Kidney tubule cell (primary cell): ENCODE results near the gene TRPC1.
"Not testable (repeated sequence)": the region's sequence is repeated elsewhere in the genome, so short reads cannot be mapped to it uniquely, and the experiment has no call there.

Experiments
- DNase-seq: peaks from one replicate; pipeline ENCODE4 v3.0.0-alpha.2; 2018; ENCODE audit warnings: low spot score

Gene TRPC1

DNA sequence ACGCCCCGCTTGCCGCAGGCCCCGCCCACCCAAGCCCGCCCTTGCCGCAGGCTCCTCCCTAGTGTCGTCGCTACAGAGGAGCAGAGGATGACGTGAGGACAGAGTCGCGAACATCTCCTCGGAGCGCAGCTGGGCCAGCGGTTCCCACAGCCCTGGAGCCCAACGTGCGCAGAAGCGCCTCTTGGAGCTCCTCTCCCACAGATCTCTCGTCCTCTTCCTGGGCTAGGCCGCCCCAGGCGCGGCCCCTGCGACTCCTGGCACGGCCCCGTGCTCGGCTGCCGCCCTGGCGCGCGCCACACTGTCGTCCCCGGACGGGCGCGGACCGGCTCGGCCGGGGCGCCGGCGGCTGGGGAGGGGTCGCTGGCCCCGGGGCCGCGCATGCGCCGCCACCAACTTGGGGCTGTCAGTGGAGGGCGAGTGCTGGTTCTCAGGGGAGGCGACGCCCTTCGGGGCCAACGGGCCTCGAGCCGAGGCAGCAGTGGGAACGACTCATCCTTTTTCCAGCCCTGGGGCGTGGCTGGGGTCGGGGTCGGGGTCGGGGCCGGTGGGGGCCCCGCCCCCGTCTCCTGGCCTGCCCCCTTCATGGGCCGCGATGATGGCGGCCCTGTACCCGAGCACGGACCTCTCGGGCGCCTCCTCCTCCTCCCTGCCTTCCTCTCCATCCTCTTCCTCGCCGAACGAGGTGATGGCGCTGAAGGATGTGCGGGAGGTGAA is at the start of gene TRPC1:
Gene TRPC1, plus strand, starts transcription at position 67 of the 714 bp plus-strand sequence. Its CDS starts 526 bp downstream, at position 593.
- DNase-seq = peak; percentile 88

DNA sequence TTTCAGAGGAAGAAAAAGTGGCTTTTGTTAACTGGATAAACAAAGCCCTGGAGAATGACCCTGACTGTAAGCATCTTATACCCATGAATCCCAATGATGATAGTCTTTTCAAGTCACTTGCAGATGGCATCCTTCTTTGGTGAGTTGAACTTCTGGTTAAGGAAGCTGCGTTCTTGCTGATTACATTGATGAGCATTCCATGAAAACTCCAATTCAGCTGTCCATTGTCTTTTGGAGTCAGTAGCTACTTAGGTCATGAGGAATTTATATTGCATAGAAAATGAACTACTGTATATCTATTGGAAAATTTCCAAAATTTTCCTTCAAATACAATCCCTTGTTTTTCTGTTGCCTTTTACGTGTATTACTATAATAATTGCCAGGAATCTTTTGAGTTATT is 47.7 kb upstream of the TRPC1 start:
- no peak for DNase-seq

DNA sequence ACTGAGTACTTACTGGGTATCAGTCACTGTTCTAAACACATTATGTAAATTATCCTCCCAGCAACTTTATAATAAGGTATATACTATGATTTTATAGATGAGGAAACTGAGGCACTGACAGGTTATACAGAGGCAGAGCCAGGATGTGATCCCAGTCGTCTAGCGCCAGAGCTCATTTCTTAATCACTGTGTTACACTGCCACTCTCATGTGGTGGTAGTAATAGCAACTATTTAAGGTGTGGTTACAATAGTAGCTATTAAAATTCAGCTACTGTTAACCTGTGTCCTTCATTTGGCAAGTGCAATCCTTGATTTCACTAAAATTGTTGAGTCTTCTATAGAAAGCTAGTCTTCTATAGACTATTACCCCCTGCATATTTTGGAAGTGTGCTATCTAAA is 43.1 kb upstream of the TRPC1 start:
- peak; percentile 23 for DNase-seq

DNA sequence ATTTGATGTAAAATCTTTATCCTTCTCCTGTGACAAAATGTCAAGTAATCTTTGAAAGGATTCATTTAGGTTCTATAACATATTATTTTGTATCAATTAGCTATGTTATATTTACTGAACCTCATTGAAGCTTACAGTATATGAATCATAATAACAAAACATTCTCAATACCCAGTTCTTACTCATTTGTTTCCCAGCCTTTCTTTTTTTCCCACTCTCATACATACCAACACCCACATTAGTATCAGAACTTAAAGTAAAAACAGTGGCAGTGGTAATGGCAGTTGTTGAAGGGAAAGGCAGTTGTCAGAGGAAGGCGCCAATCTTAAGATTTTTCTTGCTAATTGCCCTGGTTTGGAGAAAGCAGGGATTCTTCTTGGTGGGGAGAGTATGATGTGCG is 33.2 kb upstream of the TRPC1 start:
- DNase-seq = no peak

DNA sequence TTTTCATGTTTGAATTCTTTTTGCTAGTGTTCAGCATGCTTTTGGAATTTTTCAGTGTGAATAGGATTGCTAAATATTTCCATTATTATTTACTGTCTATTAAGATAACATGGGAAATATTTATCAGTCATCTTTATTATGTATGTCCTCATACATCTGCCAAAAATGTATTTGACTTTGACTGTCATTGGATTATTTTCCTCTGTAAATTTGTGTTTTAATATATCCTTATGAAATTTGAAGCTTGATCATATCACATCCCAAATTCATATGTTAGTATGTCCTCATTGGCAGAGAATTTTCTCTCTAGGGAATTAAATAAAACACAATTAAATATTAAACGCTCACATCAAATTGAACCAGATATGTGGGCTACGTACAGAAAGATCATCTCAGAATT is 32.3 kb upstream of the TRPC1 start:
- DNase-seq = no peak

DNA sequence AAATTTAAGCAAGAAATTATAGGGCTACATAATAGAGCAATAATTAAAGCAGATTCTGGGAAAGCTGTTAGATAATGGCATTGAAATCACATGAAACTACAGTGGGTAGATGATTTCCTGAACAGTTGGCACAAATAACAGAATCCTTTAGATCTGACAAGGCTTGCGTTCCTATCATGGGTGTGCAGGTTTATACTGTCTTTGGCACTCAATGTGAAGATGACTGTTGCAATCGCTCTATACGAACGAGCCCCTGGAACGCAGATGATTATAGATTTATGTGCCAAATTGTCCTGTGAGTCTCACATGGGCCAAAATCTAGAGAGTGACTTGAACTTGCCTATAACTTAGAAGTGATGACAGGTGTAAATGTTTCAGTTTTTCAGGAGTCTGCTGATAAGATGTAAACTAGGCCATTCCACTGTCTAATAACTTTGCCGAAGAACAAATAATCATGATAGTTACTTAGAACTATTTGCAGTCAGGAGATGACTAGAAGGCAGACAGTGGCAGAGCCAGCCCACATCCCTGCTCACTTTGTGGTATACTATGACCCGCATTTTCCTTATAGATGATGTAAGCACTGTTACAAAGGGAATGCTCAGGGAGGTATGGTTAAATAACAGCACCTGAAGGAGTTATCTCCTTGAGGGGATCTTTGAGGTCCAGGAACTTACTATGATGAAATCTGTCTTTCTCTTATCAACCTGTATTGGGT is 30.5 kb upstream of the TRPC1 start:
- DNase-seq = no peak

DNA sequence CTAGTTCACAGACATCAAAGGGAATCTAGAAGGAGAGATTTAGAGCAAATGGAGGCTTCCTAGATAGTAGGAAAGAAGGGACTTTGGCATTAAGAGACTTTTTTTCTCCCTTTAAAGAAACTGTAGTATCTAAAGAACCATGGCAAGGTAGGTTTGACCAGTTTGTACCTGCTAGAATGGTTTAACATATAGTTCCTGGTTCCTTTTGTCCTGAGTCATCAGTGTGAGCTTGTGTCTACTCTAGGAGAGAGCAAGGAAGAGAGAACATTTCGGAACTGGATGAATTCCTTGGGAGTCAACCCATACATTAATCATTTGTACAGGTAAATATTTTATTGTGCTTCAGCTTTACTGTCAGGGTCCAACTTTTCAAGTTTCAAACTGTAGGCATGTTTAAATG is 29.6 kb upstream of the TRPC1 start:
- DNase-seq = peak; percentile 25

DNA sequence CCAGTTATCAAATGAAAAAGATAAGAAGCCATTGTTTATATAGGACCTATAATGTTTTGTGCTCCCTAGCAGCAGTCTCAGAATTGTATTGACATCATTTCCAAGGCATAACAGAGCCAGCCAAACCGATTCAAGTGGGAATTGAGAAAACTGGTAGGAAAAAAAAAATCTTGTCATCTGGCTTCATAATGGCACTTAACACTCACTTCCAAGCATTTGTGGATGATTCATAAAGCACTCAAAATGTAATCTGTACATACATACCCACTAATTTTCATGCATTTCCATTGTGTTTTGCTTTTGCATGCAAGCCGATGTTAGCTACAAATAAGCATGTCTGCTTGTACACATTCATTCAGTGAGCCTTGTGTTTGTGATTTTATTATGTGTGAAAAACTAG is 18.6 kb upstream of the TRPC1 start:
- DNase-seq = no peak

DNA sequence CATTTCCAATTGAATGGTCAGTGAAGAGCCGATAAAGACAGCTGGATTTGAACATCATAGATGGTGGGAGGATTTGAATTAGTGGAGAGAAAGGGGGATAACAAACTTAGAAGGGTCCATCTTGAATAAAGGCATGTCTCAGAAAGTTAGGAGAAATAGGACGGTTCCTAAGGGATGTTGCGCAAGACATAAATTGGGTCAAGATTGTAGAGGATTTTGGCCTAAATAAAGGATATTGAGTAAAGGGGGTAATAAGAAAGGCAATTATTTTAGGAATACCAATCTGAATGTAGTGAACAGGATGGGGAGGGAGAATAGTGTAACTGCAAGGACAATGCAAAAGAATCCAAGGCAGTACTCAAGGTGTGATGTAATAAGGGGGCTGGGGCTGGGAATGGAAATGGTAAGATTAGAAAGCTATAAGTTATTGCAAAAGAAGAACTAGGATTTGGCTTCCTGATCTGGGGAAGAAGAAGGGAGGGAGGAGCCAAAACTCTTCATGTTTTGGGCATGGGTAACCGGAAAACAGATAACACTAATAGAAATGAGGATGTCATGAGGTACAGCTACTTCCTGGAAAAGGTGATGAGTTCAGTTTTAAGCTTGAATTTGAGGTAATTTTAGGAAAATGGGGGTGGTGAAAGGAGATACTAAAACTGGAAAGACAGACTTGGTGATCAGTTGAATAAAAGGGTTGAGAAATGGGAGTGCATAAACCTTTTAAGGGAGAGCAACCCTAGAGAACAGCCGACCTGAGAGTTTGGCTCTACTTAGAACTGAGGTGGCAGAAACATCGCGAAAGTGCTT is 17.3 kb upstream of the TRPC1 start:
- no peak for DNase-seq

DNA sequence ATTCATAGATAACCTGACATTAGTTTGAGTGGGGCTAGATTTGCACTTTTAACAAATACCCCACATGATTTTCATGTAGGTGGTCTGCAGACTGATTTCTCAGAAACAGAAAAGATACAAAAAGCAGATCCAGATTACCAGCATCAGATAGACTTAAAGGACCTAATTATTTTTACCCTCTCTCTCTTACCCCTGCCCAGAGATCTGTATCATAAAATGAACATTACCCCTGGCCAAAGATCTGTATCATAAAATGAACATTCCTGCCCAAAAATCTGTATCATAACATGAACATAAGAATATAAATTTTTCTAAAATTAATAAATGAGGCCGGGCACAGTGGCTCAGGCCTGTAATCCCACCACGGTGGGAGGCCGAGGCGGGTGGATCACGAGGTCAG is 14.6 kb upstream of the TRPC1 start:
- no peak for DNase-seq

DNA sequence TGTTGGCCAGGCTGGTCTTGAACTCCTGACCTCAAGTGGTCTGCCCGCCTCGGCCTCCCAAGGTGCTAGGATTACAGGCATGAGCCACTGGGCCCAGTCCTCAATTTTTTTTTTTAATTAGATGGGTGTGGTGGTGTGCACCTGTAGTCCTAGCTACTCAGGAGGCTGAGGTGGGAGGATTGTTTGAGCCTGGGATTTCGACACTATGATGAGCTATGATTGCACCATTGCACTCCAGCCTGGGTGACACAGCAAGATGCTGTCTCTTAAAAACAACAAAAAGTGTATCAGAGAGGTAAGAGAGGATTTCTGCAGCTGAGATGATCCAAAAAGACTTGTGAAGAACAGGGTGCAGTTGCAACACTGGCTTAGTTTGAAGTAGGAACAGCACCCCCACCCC is 9.0 kb upstream of the TRPC1 start:
- DNase-seq = not testable (repeated sequence)

DNA sequence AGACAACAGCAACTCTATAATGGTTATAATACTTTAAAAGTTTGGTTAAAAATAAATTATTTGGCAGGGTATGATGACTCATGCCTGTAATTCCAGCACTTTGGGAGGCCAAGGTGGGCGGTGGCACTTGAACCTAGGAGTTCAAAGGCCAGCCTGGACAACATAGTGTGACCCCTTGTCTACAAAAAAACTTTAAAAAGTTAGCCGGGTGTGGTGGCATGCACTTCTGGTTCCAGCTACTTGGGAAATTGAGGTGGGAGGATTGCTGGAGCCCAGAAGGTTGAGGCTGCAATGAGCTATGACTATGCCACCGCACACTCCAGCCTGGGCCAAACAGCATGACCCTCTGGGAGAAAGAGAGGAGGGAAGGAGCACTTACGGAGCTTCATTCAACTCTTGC is 7.7 kb upstream of the TRPC1 start:
- DNase-seq = no peak

DNA sequence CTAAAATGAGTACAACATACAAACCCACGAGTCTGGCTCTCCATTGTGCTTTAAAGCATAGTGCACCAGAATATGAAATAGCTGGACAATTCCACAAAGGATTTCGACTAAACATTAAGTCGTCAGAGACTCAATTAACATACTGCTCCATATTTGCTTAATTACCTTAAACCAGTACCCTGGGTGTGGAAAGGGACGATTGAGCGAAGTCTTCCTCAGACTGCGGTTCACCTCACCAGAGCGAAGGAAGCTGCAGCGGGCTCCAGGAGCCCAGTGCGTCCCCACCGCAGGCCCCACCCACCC is 218 bp upstream of the TRPC1 start:
- DNase-seq = no peak

DNA sequence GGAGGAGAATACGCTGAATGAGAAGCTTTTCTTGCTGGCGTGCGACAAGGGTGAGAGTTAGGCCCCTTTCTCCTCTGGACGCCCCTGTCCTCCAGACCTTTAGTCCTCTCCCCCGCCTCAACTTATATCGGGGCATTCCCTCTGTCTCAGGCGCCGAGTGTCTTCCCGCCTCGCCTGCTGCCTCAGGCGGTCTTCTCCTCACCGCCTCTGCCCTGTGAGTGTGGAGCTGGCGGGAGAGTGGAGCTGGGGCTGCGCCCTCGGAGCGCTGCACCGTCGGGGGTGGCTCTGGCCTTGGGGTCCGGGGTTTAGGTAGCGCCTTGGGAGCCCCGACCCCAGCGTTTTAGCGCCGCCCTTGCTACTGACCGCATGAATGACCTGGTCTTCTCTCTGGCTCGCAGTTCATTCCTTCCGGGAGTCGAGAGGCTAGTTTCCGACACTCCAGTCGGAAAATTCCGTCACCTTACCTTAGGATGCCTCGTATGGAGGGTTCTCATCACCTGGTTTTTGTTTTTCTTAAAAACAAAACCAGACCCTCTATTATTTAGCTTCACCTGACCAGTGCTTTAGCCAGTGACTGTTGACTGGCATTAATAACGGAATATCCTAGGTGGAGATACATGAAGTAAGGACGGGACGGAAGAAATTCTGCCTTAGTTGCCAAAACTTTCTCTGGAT is 985 bp downstream of the TRPC1 start:
- peak; percentile 68 for DNase-seq

DNA sequence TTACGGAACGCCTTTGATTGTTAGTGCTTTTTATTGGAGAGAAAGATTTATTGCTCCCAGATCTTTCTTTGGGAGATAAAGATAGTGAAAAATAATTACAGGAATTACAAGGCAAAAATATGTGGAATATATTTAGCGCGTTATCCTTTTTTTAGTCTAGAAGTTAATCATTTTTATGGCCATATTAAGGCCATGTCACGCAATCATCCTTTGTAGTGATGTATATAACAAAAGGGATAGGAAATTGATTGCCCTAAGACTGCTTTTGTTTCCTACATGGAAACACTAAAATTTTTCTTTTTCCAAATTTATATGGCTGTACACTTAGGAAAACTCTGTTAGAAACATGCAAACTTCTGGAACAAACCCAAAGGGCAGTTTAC is 1.5 kb downstream of the TRPC1 start:
- no peak for DNase-seq

DNA sequence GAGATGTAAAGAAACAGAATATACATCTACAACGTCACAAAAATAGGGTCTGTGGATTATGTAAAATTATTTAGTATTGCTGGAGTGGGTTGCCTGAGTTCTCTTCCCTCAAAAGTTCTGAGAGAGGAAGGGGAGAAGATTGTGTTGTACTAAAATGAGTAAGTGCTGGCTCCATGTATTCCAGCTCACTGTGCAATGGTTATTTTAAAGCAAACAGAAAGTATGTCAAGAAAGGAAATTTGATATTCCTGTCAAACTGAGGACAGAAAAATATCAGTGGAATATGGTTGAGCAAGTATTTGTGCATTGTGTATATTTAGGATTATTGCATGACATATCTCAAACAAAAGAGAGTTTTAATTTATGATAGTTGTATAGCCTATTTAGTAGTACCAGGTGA is 2.2 kb downstream of the TRPC1 start:
- DNase-seq = no peak

DNA sequence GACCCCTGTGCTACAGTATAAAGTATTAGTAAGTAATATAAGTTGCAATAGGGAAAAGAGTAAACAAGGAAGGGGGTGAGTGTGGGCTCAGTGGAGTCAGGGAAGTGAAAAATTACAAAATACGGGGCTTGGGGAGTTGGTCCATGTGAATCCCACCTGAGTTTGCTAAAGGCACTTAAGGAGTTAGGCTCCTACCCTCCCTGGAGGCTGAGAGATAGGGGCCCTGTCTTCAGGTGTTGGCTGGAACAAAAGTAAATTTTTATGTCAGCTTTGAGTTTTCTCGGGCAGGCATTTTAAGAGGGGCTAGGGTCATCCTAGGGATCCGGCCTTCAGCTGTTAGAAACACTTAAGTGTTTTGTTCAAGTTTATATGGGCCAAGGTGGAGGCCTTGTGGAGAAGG is 8.2 kb downstream of the TRPC1 start:
- no peak for DNase-seq

DNA sequence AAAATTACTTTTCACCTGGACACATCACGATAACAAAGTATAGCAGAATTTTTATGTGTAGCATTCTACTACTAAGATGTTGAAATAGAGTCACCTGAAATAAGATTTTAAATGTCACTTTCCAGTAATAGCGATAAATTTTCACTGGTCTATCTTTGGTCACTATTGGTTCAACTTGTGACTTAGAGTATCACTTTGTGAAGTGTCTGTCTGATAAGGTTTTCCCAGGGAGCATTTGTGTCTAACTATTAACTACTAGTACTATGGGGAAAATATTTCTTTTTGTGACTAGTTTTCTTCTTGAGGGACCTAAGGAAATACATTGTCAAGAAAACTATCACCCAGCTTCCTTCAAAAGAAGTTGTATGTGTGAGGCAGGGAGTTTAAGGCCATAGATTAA is 11.0 kb downstream of the TRPC1 start:
- no peak for DNase-seq

DNA sequence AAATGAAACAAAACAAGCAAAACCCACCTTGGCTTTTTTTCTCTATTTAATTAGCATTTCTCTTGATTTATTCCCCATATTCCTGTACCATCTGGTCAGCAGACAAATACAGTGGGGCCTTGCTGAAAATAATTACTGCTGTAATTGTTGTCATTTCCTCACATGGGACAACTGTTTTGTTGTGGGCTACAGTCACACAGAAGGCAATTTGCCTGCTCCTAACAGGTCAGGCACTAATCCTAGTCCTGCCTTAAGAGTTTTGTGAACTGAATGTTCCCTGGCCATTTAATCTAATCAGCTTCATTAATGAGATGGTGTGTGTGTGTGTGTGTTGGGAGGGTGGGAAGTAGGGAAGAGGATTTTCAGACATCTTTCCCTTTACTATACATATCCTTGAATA is 11.6 kb downstream of the TRPC1 start:
- no peak for DNase-seq

DNA sequence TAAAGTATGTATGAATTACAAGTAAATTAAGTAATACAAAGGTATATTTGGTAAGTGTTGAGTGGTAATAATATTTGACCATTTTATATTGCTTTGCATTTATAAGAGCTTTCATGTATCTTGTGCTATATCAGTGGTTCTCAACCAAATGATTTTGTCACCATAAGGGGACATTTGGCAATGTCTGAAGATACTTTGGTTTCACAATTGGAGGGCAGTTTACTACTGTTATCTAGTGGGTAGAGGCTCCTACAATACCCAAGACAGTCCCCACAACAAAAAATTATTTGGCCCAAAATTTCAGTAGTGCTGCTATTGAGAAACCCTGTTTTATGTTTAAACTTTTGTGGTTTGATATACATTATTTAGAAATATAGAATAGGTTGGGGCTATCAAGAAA is 14.6 kb downstream of the TRPC1 start:
- DNase-seq = no peak

DNA sequence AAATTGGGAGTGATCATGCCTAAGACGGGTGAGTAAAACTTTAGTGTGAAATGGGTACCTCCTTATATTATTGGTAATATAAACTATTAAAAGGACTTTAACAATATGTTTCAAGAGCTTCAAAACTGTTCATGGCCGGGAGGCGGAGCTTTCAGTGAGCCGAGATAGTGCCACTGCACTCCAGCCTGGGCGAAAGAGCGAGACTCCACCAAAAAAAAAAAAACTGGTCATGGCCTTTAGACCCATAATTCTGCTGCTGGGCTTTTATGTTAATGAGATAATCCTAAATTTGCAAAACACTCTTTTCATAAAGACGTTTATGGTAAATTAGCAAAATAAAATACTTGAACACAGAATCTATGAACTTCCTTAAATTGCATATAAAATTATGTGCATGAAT is 22.8 kb downstream of the TRPC1 start:
- DNase-seq = no peak

DNA sequence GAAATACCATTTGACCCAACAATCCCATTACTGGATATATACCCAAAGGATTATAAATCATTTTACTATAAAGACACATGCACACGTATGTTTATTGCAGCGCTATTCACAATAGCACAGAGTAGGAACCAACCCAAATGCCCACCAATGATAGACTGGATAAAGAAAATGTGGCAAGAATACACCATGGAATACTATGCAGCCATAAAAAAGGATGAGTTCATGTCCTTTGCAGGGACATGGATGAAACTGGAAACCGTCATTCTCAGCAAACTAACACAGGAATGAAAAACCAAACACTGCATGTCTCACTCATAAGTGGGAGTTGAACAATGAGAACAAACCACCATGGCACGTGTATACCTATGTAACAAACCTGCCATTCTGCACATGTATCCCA is 26.7 kb downstream of the TRPC1 start:
- DNase-seq = not testable (repeated sequence)

DNA sequence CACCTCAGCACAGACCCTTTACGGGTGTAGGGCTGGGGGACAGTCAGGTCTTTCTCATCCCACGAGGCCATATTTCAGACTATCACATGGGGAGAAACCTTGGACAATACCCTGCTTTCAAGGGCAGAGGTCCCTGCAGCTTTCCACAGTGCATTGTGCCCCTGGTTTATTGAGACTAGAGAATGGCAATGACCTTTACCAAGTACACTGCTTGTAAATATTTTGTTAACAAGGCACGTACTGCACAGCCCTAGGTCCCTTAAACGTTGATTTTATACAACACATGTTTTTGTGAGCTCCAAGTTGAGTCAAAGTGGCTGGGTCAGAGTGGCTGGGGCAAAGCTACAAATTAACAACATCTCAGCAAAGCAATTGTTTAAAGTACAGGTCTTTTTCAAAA is 28.8 kb downstream of the TRPC1 start:
- not testable (repeated sequence) for DNase-seq
